Ovary (tissue), 3 donors: ENCODE measurements around the gene CCDC141.

Experiments used
- EP300 ChIP-seq: sonication (generic); formaldehyde crosslinking; IDR thresholded peaks from one replicate; pipeline ENCODE4 v1.6.1; 2017; ENCODE audit warnings: antibody characterized with exemption
- POLR2A ChIP-seq: fragments of 450-650 bp; IDR thresholded peaks from one replicate; pipeline ENCODE4 v1.6.1; 2017; ENCODE audit warnings: antibody characterized with exemption, mild to moderate bottlenecking, moderate library complexity
- TF ChIP-seq, protein P1 (sequence below), 3 donors: fragments of 450-650 bp in 2 of 3; fragments of 200-600 bp in 1 of 3; IDR thresholded peaks; one replicate each; pipeline versions ENCODE4 v1.5.1 to v1.8.0; 2016 to 2022; ENCODE audit warnings: antibody characterized with exemption in 3 of 3, mild to moderate bottlenecking in 1 of 3
- donor health status: DM: no; HTN: no; CAD: no.

DNA sequence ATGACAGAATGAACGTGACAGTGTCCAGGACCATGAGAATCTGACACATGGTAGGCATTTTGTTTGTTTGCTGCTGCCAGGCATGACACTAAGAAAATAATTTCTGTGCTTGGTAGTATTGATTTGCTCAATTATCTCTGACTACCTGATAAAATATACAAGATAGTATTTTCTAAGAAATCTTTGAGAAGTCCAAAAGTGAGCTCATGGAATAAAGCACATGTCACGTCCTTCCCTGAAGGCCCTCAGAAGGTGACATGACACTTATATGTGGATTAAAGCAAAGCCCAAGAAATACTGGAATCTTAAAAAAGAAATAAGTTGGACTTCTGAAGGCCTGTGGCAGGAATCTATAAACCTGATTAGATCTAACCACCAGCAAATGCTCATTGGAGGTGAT lies 238.9 kb downstream of the CCDC141 start:
- TF ChIP-seq POLR2A: no peak
- TF ChIP-seq EP300: no peak
- TF ChIP-seq, protein P1, sequence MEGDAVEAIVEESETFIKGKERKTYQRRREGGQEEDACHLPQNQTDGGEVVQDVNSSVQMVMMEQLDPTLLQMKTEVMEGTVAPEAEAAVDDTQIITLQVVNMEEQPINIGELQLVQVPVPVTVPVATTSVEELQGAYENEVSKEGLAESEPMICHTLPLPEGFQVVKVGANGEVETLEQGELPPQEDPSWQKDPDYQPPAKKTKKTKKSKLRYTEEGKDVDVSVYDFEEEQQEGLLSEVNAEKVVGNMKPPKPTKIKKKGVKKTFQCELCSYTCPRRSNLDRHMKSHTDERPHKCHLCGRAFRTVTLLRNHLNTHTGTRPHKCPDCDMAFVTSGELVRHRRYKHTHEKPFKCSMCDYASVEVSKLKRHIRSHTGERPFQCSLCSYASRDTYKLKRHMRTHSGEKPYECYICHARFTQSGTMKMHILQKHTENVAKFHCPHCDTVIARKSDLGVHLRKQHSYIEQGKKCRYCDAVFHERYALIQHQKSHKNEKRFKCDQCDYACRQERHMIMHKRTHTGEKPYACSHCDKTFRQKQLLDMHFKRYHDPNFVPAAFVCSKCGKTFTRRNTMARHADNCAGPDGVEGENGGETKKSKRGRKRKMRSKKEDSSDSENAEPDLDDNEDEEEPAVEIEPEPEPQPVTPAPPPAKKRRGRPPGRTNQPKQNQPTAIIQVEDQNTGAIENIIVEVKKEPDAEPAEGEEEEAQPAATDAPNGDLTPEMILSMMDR (IDR thresholded peaks at IDR 0.05): no peak
